IMR-90 (cell line): ENCODE results near the gene NEDD4L. TPM values are rescaled to one million over a fixed set of nuclear protein-coding genes. Genes with fewer than 3 reads are reported as not detected.

Experiments
- ATAC-seq: fragments of 200-7000 bp; cut with Tn5 transposase; 2 replicates; pipeline ENCODE4 v1.9.1; 2020; ENCODE audit warnings: low read depth, mild to moderate bottlenecking, moderate library complexity
- BruUV-seq: library from RNA; stranded (reverse); fragments of 400-500 nt; replicated peaks from 2 replicates; lab custom pipeline; 2021; lab: Mats Ljungman, UMichigan
- CTCF ChIA-PET: fragments of 300-600 bp; formaldehyde crosslinking; extraction: SDS; loops from one replicate; lab custom pipeline; 2021; ENCODE audit warnings: antibody characterized with exemption; lab: Yijun Ruan, JAX
- POLR2A ChIA-PET: fragments of 300-600 bp; sonication (Branson Sonifier 250); formaldehyde crosslinking; loops from one replicate; lab custom pipeline; 2022; ENCODE audit warnings: antibody characterized with exemption; ENCODE audit not compliant: unreplicated experiment; lab: Charles Lee
- DNase-seq: peaks from one replicate; pipeline ENCODE4 v3.0.0; 2013
- H2AFZ ChIP-seq: replicated peaks from 2 replicates; pipeline ENCODE3; 2013; ENCODE audit warnings: low read length, mild to moderate bottlenecking; ENCODE audit not compliant: poor library complexity
- H2AK5ac ChIP-seq: 2 replicates; pipeline ENCODE4 v1.6.1; 2013; ENCODE audit warnings: low read depth, low read length, inconsistent platforms
- H2AK9ac ChIP-seq: replicated peaks from 2 replicates; pipeline ENCODE3; 2013; ENCODE audit warnings: mild to moderate bottlenecking, low read depth, low read length, moderate library complexity; ENCODE audit not compliant: poor library complexity
- H2BK120ac ChIP-seq: 2 replicates; pipeline ENCODE4 v1.6.1; 2013; ENCODE audit warnings: low read depth, low read length, inconsistent platforms
- H2BK15ac ChIP-seq: 3 replicates; pipeline ENCODE4 v1.6.1; 2013; ENCODE audit warnings: low read depth, low read length, inconsistent platforms
- H2BK20ac ChIP-seq: 2 replicates; pipeline ENCODE4 v1.6.1; 2013; ENCODE audit warnings: low read depth, mild to moderate bottlenecking, inconsistent platforms, low read length, moderate library complexity
- H2BK5ac ChIP-seq: 2 replicates; pipeline ENCODE4 v1.6.1; 2013; ENCODE audit warnings: mild to moderate bottlenecking, low read depth, low read length, inconsistent platforms; ENCODE audit not compliant: poor library complexity, severe bottlenecking
- H3K14ac ChIP-seq: replicated peaks from 2 replicates; pipeline ENCODE4 v1.6.1; 2013; ENCODE audit warnings: low read depth, low read length, inconsistent platforms
- H3K18ac ChIP-seq: 2 replicates; pipeline ENCODE4 v1.6.1; 2013; ENCODE audit warnings: low read depth, low read length, control low read depth
- H3K23ac ChIP-seq: 2 replicates; pipeline ENCODE4 v1.6.1; 2013; ENCODE audit warnings: low read depth, low read length, inconsistent platforms
- H3K27ac ChIP-seq: 2 replicates; pipeline ENCODE4 v1.5.1; 2013; ENCODE audit warnings: mild to moderate bottlenecking, control low read depth, low read length; ENCODE audit not compliant: insufficient read depth
- H3K27me3 ChIP-seq: 2 replicates; pipeline ENCODE4 v1.6.1; 2013; ENCODE audit warnings: low read length; ENCODE audit not compliant: control insufficient read depth, insufficient read depth
- H3K36me3 ChIP-seq: 2 replicates; pipeline ENCODE4 v1.6.1; 2013; ENCODE audit warnings: low read length, mixed read lengths; ENCODE audit not compliant: control insufficient read depth, insufficient read depth
- H3K4ac ChIP-seq: 2 replicates; pipeline ENCODE4 v1.6.1; 2013; ENCODE audit warnings: low read depth, low read length, inconsistent platforms
- H3K4me1 ChIP-seq: 2 replicates; pipeline ENCODE4 v1.6.1; 2013; ENCODE audit warnings: low read length, mixed read lengths; ENCODE audit not compliant: control insufficient read depth, insufficient read depth
- H3K4me2 ChIP-seq: 2 replicates; pipeline ENCODE4 v1.6.1; 2013; ENCODE audit warnings: low read depth, mild to moderate bottlenecking, control low read depth, low read length, moderate library complexity
- H3K4me3 ChIP-seq: 2 replicates; pipeline ENCODE4 v1.5.1; 2013; ENCODE audit warnings: low read depth, mild to moderate bottlenecking, control low read depth, low read length, moderate library complexity; ENCODE audit not compliant: insufficient read depth
- H3K56ac ChIP-seq: 2 replicates; pipeline ENCODE4 v1.6.1; 2013; ENCODE audit warnings: low read length, inconsistent platforms; ENCODE audit not compliant: insufficient read depth; ENCODE audit errors: extremely low read depth
- H3K79me1 ChIP-seq, 2 experiments: 2 replicates each; pipeline ENCODE4 v1.6.1; 2013; ENCODE audit warnings: low read length in 2 of 2, inconsistent platforms in 1 of 2, low read depth in 1 of 2
- H3K9ac ChIP-seq: 2 replicates; pipeline ENCODE4 v1.6.1; 2013; ENCODE audit warnings: low read depth, low read length, control low read depth
- H3K9me1 ChIP-seq: 2 replicates; pipeline ENCODE4 v1.6.1; 2013; ENCODE audit warnings: low read length, inconsistent platforms; ENCODE audit not compliant: insufficient read depth
- H3K9me3 ChIP-seq: 2 replicates; pipeline ENCODE4 v1.6.1; 2013; ENCODE audit warnings: low read length; ENCODE audit not compliant: control insufficient read depth, insufficient read depth
- H4K20me1 ChIP-seq: 2 replicates; pipeline ENCODE4 v1.6.1; 2013; ENCODE audit warnings: low read length, inconsistent platforms; ENCODE audit not compliant: insufficient read depth
- H4K5ac ChIP-seq: 2 replicates; pipeline ENCODE4 v1.6.1; 2013; ENCODE audit warnings: mild to moderate bottlenecking, low read depth, low read length, control low read depth
- H4K8ac ChIP-seq, 2 experiments: 2 replicates each; pipeline ENCODE4 v1.6.1; 2013; ENCODE audit warnings: low read depth in 2 of 2, low read length in 2 of 2, control low read depth in 1 of 2, inconsistent platforms in 1 of 2
- H4K91ac ChIP-seq: 2 replicates; pipeline ENCODE4 v1.6.1; 2013; ENCODE audit warnings: low read depth, low read length, inconsistent platforms; ENCODE audit not compliant: insufficient read depth
- CHD1 ChIP-seq: IDR thresholded peaks from 2 replicates; pipeline ENCODE4 v1.6.1; 2012; ENCODE audit warnings: low read depth, low read length, improper control_type of control experiment
- CTCF ChIP-seq: conservative IDR thresholded peaks from 2 replicates; pipeline ENCODE4 v1.5.1; 2012; ENCODE audit warnings: mild to moderate bottlenecking, low read depth, low read length, improper control_type of control experiment
- FOS ChIP-seq: fragments of 150-350 bp; IDR thresholded peaks from 2 replicates; pipeline ENCODE4 v1.6.1; 2016; ENCODE audit warnings: low read depth, low read length
- MAFK ChIP-seq: IDR thresholded peaks from 2 replicates; pipeline ENCODE4 v1.6.1; 2012; ENCODE audit warnings: low read depth, low read length, improper control_type of control experiment
- RAD21 ChIP-seq: IDR thresholded peaks from 2 replicates; pipeline ENCODE4 v1.6.1; 2012; ENCODE audit warnings: low read length, improper control_type of control experiment
- RFX5 ChIP-seq: IDR thresholded peaks from 2 replicates; pipeline ENCODE4 v1.8.0; 2012; ENCODE audit warnings: low read depth, mild to moderate bottlenecking, low read length, moderate library complexity
- WGBS, 2 experiments: methylation state at CpG; one replicate each; pipeline versions ENCODE4 v1.1.5 to v1.1.7; 2013; ENCODE audit warnings: missing lambda C conversion rate in 2 of 2; ENCODE audit not compliant: insufficient read length in 1 of 2; ENCODE audit errors: extremely low coverage in 2 of 2; 5-methylcytosine and 5-hydroxymethylcytosine counted together
- dilution Hi-C: fragments of 300-500 bp; cut with HindIII; formaldehyde crosslinking; loops from one replicate; pipeline ENCODE4 v1.14.3; 2018; ENCODE audit warnings: low sequenced_read_pairs; ENCODE audit not compliant: unreplicated experiment
- in situ Hi-C: fragments of 300-500 bp; cut with MboI; formaldehyde crosslinking; loops from 3 replicates; pipeline ENCODE4 v1.14.3; 2019; ENCODE audit warnings: low sequenced_read_pairs, inconsistent platforms, mixed read lengths
- intact Hi-C: fragments of 100-400 bp; cut with micrococcal nuclease; formaldehyde crosslinking; loops from 2 replicates; pipeline ENCODE4 v1.10.0; 2022
- polyA plus RNA-seq, 3 experiments: library from polyadenylated mRNA; depleted of rRNA; stranded (reverse); fragments of >200 nt; gene quantifications; 2 replicates each; pipeline ENCODE4 v1.2.3, GENCODE V29; 2012; ENCODE audit warnings: low replicate concordance in 1 of 3
- total RNA-seq: library from RNA; depleted of rRNA; stranded (reverse); fragments of >200 nt; gene quantifications from 2 replicates; pipeline ENCODE4 v1.2.3, GENCODE V29; 2012

The NEDD4L gene
- total and polyA plus RNA-seq, 2 of the 4 experiments (the other 2 are of a cell fraction), result 10.0 to 10.9 TPM

GRCh38 chr18:58228176-58228575, 184.2 kb downstream of the NEDD4L start:
- Histone ChIP-seq H3K79me1 (peaks cover 0 to 10% of the 10 kb centered on the region in 2 experiments; a peak in 2 of 4 replicates), H3K4me1 (peaks cover 11% of the 10 kb centered on the region), H2BK15ac (no peak overlapping the region), H3K4ac (no peak overlapping the region), H3K14ac (no peak overlapping the region), H3K9me3 (no peaks in the 10 kb centered on the region), H3K9ac (no peak overlapping the region), H2AFZ (no peak overlapping the region), H2BK5ac (no peak overlapping the region), H3K9me1 (peaks cover 16% of the 10 kb centered on the region; the same call in 1 of the 2 replicates), H3K4me3 (no peak overlapping the region), H3K23ac (no peak overlapping the region), H4K5ac (no peak overlapping the region), H3K27ac (no peak overlapping the region), H2BK120ac (no peak overlapping the region), H4K20me1 (no peaks in the 10 kb centered on the region), H2AK5ac (peak overlapping the region; percentile 6; the same call in 1 of the 2 replicates), H3K56ac (no peak overlapping the region), H4K8ac (no peak overlapping the region), H2BK20ac (no peak overlapping the region), H3K36me3 (no peaks in the 10 kb centered on the region), H3K18ac (no peak overlapping the region), H3K27me3 (no peaks in the 10 kb centered on the region), H3K4me2 (no peak overlapping the region), H4K91ac (no peak overlapping the region), H2AK9ac (no peak overlapping the region)
- CTCF ChIA-PET, result no interaction called here
- WGBS, 2 experiments, result 90% methylated on average over 5 of the region's 6 CpGs; no CpG with 5 or more reads in 1 of the 2 experiments
- no TSS peak for BruUV-seq
- intact Hi-C loops (no loop called here), dilution Hi-C loops (no loop called here), in situ Hi-C loops (no loop called here)
- DNase-seq (no peak), ATAC-seq (no peak)
- POLR2A ChIA-PET, result no interaction called here
- TF ChIP-seq RFX5, result no peak
- no peak for TF ChIP-seq MAFK
- TF ChIP-seq RAD21, result no peak
- TF ChIP-seq CTCF, result no peak
- no peak for TF ChIP-seq CHD1
- TF ChIP-seq FOS, result no peak
